Uterus (tissue), 2 donors: ENCODE measurements around the gene CABP5.

Experiments
- CTCF ChIP-seq, 4 experiments: fragments of 200-600 bp in 2 of 4; fragments of 450-650 bp in 2 of 4; sonication (generic) in 2 of 4; IDR thresholded peaks; one replicate each; pipeline ENCODE4 v1.5.1; 2016 to 2019; ENCODE audit warnings: antibody characterized with exemption in 4 of 4, mild to moderate bottlenecking in 2 of 4, moderate library complexity in 1 of 4
- POLR2A ChIP-seq, 2 donors: fragments of 450-650 bp; IDR thresholded peaks; one replicate each; pipeline ENCODE4 v1.6.1; 2016; ENCODE audit warnings: antibody characterized with exemption in 2 of 2, mild to moderate bottlenecking in 1 of 2, moderate library complexity in 1 of 2

GRCh38 chr19:47994209-47994802, 49.6 kb downstream of the CABP5 start, which contains the start of gene ELSPBP1:
- TF ChIP-seq CTCF (IDR thresholded peaks at IDR 0.05) (no peak), POLR2A (IDR thresholded peaks at IDR 0.05) (no peak)
